Activated CD8-positive, alpha-beta memory T cell treated with anti-CD3 and anti-CD28 coated beads, Interleukin-2, amount 10 ng/mL, durations not matched to agents 7 days and 5 days (primary cell): ENCODE measurements around the gene RHCE. TPM values are rescaled to one million over a fixed set of nuclear protein-coding genes. Genes with fewer than 3 reads are reported as not detected.
A peak's percentile ranks its signal among the peaks of the same experiment; 100 is the strongest.
"Not testable (repeated sequence)": the region's sequence is repeated elsewhere in the genome, so short reads cannot be mapped to it uniquely, and the experiment has no call there.

Experiments used
- ATAC-seq: fragments of 150-1000 bp; cut with Tn5 transposase; one replicate; pipeline ENCODE4 v1.10.0; 2021; ENCODE audit warnings: moderate library complexity
- CTCF ChIA-PET: fragments of 350-600 bp; sonication (Branson Sonifier 250); formaldehyde crosslinking; loops from one replicate; lab custom pipeline; 2021; ENCODE audit warnings: antibody characterized with exemption; lab: Charles Lee
- DNase-seq: peaks from one replicate; pipeline ENCODE4 v3.0.0-alpha.2; 2020
- H3K27ac Mint-ChIP-seq: one replicate; pipeline ENCODE4 v1.8.0; 2021; ENCODE audit warnings: mild to moderate bottlenecking, mixed read lengths
- H3K27me3 Mint-ChIP-seq: one replicate; pipeline ENCODE4 v1.8.0; 2021; ENCODE audit warnings: mixed read lengths
- H3K36me3 Mint-ChIP-seq: one replicate; pipeline ENCODE4 v1.8.0; 2021; ENCODE audit warnings: mild to moderate bottlenecking, mixed read lengths
- H3K4me1 Mint-ChIP-seq: one replicate; pipeline ENCODE4 v1.8.0; 2021; ENCODE audit warnings: mixed read lengths
- H3K4me3 Mint-ChIP-seq: one replicate; pipeline ENCODE4 v1.8.0; 2021; ENCODE audit warnings: mild to moderate bottlenecking, moderate library complexity, mixed read lengths
- H3K9me3 Mint-ChIP-seq: one replicate; pipeline ENCODE4 v1.8.0; 2022; ENCODE audit warnings: low read depth, mixed read lengths
- total RNA-seq, 2 experiments: library from RNA; stranded (reverse); gene quantifications; one replicate each; pipeline ENCODE4 v1.2.3, GENCODE V29; 2021

Gene RHCE
- total RNA-seq, 2 experiments from 2014 or later = not detected

DNA sequence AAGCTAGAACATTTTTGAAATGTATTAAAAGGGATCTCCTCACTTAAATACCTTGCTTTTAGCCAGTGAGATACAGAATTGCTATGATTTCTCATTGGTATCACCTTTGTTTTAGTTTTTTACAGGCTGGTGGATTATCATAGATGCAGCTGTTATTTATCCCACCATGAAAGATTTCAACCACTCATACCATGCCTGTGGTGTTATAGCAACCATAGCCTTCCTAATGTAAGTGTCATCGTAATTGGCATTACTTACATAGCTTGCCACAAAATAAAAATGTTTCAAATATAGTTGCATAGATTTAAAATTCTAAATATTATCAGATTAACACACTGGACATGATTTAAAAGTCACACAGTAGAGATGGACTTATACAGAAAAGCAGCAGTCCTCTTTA is 77.8 kb downstream of the RHCE start:
- Mint-ChIP-seq H3K4me1 (peaks cover 30% of the 10 kb centered on the region), H3K27me3 (no peaks in the 10 kb centered on the region), H3K36me3 (peaks cover 31% of the 10 kb centered on the region), H3K9me3 (no peaks in the 10 kb centered on the region), H3K4me3 (no peak overlapping the region), H3K27ac (no peak overlapping the region)
- no peak for DNase-seq
- CTCF ChIA-PET = interaction anchor here (0.6 to 1.6 kb wide), 2 partner anchors 14 to 103 kb away, joined by 3 to 6 read pairs; no protein-coding TSS in a partner anchor
- ATAC-seq = no peak

DNA sequence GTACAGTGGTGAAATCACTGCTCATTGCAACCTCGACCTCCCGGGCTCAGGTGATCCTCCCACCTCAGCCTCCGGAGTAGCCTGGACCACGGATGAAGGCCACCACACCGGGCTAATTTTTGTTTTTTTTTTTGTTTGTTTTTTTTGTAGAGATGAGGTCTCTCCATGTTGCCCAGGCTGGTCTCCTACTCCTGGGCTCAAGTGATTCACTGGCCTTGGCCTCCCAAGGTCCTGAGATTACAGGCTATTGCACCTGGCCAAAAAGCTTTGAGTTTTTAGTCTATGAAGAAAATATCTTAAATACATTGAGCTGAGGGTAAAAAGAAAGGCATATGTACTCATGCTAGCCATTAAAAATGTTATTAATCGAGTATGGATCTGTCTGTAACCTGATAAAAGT is 78.9 kb downstream of the RHCE start:
- H3K36me3 Mint-ChIP-seq = peaks cover 27% of the 10 kb centered on the region

GRCh38 chr1:25338986-25339385 is 81.6 kb downstream of the RHCE start:
- CTCF ChIA-PET = interaction anchor here (1.0 kb wide), 1 partner anchor 182 kb away, joined by 3 read pairs; no protein-coding TSS in a partner anchor
- no peaks in the 10 kb centered on the region for H3K27me3 Mint-ChIP-seq
- H3K4me3 Mint-ChIP-seq = peak overlapping the region; percentile 92
- peaks cover 22% of the 10 kb centered on the region for H3K36me3 Mint-ChIP-seq
- ATAC-seq (no peak), DNase-seq (no peak)
- peaks cover 30% of the 10 kb centered on the region for H3K4me1 Mint-ChIP-seq
- no peaks in the 10 kb centered on the region for H3K9me3 Mint-ChIP-seq
- H3K27ac Mint-ChIP-seq = peak overlapping the region; percentile 98

More for the DNA sequence above, 78.9 kb downstream of the RHCE start:
- no peaks in the 10 kb centered on the region for H3K27me3 Mint-ChIP-seq
- CTCF ChIA-PET = interaction anchor here (1.6 kb wide), 1 partner anchor 102 kb away, joined by 6 read pairs; no protein-coding TSS in a partner anchor
- ATAC-seq (no peak), DNase-seq (no peak)
- H3K4me3 Mint-ChIP-seq = no peak overlapping the region
- H3K27ac Mint-ChIP-seq = no peak overlapping the region
- H3K4me1 Mint-ChIP-seq = peaks cover 28% of the 10 kb centered on the region
- no peaks in the 10 kb centered on the region for H3K9me3 Mint-ChIP-seq

- DNase-seq = peak; percentile 92
- Mint-ChIP-seq H3K36me3 (peaks cover 17% of the 10 kb centered on the region), H3K9me3 (no peaks in the 10 kb centered on the region), H3K27ac (peak within 1 kb of the TSS; percentile 98), H3K27me3 (no peaks in the 10 kb centered on the region), H3K4me1 (peaks cover 27% of the 10 kb centered on the region), H3K4me3 (peak within 1 kb of the TSS; percentile 92)
- peak; percentile 82 for ATAC-seq
- CTCF ChIA-PET = no interaction called here
Observed at GRCh38 chr1:25338188-25338981, 82.2 kb downstream of the RHCE start, which contains the start of gene TMEM50A. Gene TMEM50A, plus strand, starts transcription at chr1:25338334. Its CDS starts 2,153 bp downstream, at chr1:25340487.

GRCh38 chr1:25337483-25338187 is 83.0 kb downstream of the RHCE start:
- H3K9me3 Mint-ChIP-seq, H3K27me3 Mint-ChIP-seq, CTCF ChIA-PET: not testable (repeated sequence)
- peaks cover 15% of the 10 kb centered on the region for H3K36me3 Mint-ChIP-seq
- peak; percentile 66 for ATAC-seq
- peak overlapping the region; percentile 92 for H3K4me3 Mint-ChIP-seq
- H3K27ac Mint-ChIP-seq = peak overlapping the region; percentile 98
- peaks cover 23% of the 10 kb centered on the region for H3K4me1 Mint-ChIP-seq
- DNase-seq = peak; percentile 52

DNA sequence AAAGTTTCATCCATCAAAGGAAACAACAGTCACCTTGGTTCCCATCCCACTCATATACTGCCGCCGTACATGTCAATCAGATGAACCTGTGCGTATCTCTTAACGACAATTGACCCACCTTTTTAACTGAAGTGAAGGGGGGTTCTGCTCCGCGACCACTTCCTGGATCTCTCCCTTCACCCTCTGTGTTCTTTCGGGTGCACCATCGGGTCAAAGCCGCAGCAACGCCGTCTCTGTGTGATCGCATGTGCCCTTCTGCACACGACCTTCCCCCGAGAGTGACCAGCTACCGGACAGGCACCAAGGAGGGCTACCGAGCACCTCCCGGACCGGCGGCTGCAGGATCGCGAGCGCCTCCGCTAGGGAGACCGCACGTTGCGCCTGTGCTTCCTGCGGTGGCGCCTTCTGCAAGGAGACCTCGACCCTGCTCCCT is 83.7 kb downstream of the RHCE start:
- peak; percentile 27 for ATAC-seq
- CTCF ChIA-PET, H3K9me3 Mint-ChIP-seq, H3K27me3 Mint-ChIP-seq: not testable (repeated sequence)
- Mint-ChIP-seq H3K27ac (peak overlapping the region; percentile 85), H3K4me3 (peak overlapping the region; percentile 87), H3K36me3 (peaks cover 14% of the 10 kb centered on the region), H3K4me1 (peaks cover 22% of the 10 kb centered on the region)
- peak; percentile 75 for DNase-seq

DNA sequence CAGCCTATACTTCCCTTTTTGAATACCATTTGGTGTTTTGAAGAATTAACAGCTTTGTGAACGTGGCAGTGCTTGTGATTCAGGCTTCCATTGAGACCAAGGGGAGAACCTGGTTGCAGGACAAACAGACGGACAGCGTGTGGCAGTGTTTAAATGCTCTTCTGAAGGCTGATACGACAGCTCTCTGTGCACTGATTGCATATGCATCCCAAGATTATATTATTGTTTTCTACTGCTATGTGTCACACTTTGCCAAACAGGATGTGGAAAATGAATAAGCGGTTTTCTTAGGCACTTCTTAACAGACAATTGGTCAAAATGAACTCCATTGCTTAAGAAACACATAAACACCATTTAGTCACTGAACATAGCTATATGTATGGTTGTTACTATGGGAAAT is 90.7 kb downstream of the RHCE start:
- CTCF ChIA-PET, H3K27me3 Mint-ChIP-seq, H3K36me3 Mint-ChIP-seq, H3K4me3 Mint-ChIP-seq, DNase-seq, H3K9me3 Mint-ChIP-seq: not testable (repeated sequence)
- ATAC-seq = peak; percentile 75
- H3K27ac Mint-ChIP-seq = peak overlapping the region; percentile 43
- peaks cover 12% of the 10 kb centered on the region for H3K4me1 Mint-ChIP-seq

- H3K9me3 Mint-ChIP-seq, CTCF ChIA-PET, H3K27me3 Mint-ChIP-seq, ATAC-seq, H3K36me3 Mint-ChIP-seq, DNase-seq, H3K4me3 Mint-ChIP-seq, H3K27ac Mint-ChIP-seq: not testable (repeated sequence)
- peaks cover 12% of the 10 kb centered on the region for H3K4me1 Mint-ChIP-seq
Observed at GRCh38 chr1:25329336-25329735, 91.3 kb downstream of the RHCE start.

- ATAC-seq, H3K9me3 Mint-ChIP-seq, H3K27me3 Mint-ChIP-seq, H3K4me3 Mint-ChIP-seq, H3K36me3 Mint-ChIP-seq, CTCF ChIA-PET, H3K27ac Mint-ChIP-seq, DNase-seq: not testable (repeated sequence)
- H3K4me1 Mint-ChIP-seq = peaks cover 12% of the 10 kb centered on the region
Observed at GRCh38 chr1:25328791-25329185, 91.8 kb downstream of the RHCE start.

DNA sequence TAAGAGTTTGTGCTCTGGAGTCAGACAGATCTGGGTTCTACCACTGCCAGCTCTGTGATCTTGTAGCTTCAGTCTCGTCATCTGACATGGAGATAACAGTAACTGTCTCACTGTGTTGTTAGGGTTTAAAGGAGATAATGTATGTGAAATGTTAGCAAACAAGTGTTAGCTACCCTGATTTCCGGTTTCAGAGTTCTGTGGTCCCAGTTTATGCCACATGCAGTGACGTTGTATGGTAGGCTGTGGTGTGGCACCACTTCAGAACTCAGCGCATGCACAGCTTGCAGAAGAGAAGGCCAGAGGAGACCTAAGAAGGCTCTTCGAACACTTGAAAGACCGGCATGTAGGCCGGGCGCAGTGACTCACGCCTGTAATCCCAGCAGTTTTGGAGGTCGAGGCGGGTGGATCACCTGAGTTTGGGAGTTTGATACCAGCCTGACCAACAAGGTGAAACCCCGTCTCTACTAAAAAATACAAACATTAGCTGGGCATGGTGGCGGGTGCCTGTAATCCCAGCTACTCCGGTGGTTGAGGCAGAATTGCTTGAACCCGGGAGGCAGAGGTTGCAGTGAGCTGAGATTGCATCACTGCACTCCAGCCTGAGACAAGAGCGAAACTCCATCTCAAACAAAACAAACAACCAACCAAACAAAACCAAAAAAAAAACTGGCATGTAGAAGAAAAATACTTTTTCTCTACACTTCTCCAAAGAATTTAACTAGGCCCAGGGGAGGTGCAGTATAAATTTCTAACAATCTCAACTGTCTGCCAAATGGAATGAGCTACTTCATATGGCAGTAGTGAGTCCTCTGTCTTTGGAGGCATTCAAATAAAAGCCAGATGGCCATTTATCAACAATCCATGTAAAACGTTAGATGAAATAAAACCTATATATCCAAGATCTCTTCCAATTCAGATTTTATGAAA is 92.5 kb downstream of the RHCE start:
- H3K27me3 Mint-ChIP-seq, H3K27ac Mint-ChIP-seq, CTCF ChIA-PET, H3K36me3 Mint-ChIP-seq, H3K4me3 Mint-ChIP-seq, H3K9me3 Mint-ChIP-seq, DNase-seq: not testable (repeated sequence)
- H3K4me1 Mint-ChIP-seq = peaks cover 12% of the 10 kb centered on the region
- ATAC-seq = peak; percentile 79

DNA sequence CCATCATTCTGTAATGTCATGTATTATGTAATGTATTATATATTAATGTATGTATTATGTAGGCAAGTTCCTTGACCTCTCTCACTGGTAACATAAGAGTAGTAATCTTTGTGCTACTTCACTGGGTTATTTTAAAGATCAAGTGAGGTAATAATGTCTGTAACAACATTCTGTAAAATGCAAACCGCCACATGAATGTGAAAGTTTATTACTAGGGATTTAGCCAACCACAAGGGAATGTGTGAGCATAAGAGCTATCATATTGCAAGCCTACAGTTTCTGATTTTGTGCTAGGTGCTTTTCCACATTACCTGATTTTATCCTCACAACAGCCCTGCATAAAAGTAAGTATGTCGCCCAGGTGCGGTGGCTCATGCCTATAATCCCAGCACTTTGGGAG is 96.2 kb downstream of the RHCE start:
- H3K4me1 Mint-ChIP-seq, H3K9me3 Mint-ChIP-seq, H3K4me3 Mint-ChIP-seq: not testable (repeated sequence)

DNA sequence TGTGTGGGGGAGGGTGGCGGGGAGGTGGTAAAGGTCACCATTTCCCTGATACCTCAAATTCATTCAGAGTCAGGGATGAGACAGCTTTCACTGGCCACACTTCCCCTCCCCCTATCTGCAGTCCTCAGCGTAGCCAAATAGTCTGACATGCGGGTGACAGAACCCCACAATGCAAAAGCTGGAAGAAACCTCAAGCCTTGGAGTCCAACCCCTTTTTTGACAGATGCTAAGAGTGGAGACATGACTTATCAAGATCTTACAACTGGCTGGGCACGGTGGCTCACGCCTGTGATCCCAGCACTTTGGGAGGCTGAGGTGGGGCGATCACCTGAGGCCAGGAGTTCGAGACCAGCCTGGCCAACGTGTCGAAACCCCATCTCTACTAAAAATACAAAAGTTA is 98.5 kb downstream of the RHCE start:
- ATAC-seq, H3K9me3 Mint-ChIP-seq, CTCF ChIA-PET, H3K27ac Mint-ChIP-seq, H3K36me3 Mint-ChIP-seq, DNase-seq, H3K4me3 Mint-ChIP-seq, H3K4me1 Mint-ChIP-seq, H3K27me3 Mint-ChIP-seq: not testable (repeated sequence)

More for the DNA sequence above, 96.2 kb downstream of the RHCE start:
- CTCF ChIA-PET, DNase-seq, H3K36me3 Mint-ChIP-seq, H3K27me3 Mint-ChIP-seq, H3K27ac Mint-ChIP-seq, ATAC-seq: not testable (repeated sequence)
